ENCODE measurements around the gene LRRC71. TPM values are rescaled to one million over a fixed set of nuclear protein-coding genes. Genes with fewer than 3 reads are reported as not detected.
A peak's percentile ranks its signal among the peaks of the same experiment; 100 is the strongest.

Gene LRRC71
- total and polyA plus RNA-seq, 8 donors: 0.30 to 0.59 TPM; not detected in 6

- Histone ChIP-seq H3K27ac (no peak overlapping the region), H3K9me3 (no peaks in the 10 kb centered on the region), H3K36me3 (no peaks in the 10 kb centered on the region), H3K4me3 (no peak overlapping the region), H3K27me3 (peaks cover 0 to 3% (median 0%) of the 10 kb centered on the region in 4 donors), H3K4me1 (no peaks in the 10 kb centered on the region)
- 46 to 47% methylated on average over 8 of the region's 8 CpGs for WGBS, 2 donors
- DNase-seq (peak; percentile 65 to 86 (median 80)), FAIRE-seq (no peak), ATAC-seq (peak; percentile 62 to 82 (median 77))
- intact Hi-C loops (cut with DNase I): no loop called here
- peak; percentile 56 to 71 (median 64) for TF ChIP-seq CTCF (IDR thresholded peaks at IDR 0.05)
Measured at GRCh38 chr1:156889802-156890580, 30.4 kb upstream of the LRRC71 start.

- H3K4me3 ChIP-seq: peak overlapping the region in 1 of 4 donors; percentile 18
- ATAC-seq: peak; percentile 89 to 95 (median 91)
- no peaks in the 10 kb centered on the region for H3K36me3 ChIP-seq
- peaks cover 0 to 3% (median 0%) of the 10 kb centered on the region in 4 donors for H3K27me3 ChIP-seq
- peak; percentile 66 to 72 (median 70) for TF ChIP-seq CTCF (IDR thresholded peaks at IDR 0.05)
- no peaks in the 10 kb centered on the region for H3K4me1 ChIP-seq
- WGBS, 2 donors: 5 to 8% methylated on average over 43 to 48 of the region's 48 CpGs
- no peak overlapping the region for H3K27ac ChIP-seq
- peak; percentile 77 to 96 (median 86) for DNase-seq
- no peak for FAIRE-seq
- no peaks in the 10 kb centered on the region for H3K9me3 ChIP-seq
- intact Hi-C loops (cut with DNase I): no loop called here
Measured at GRCh38 chr1:156892190-156893047, 28.0 kb upstream of the LRRC71 start.

GRCh38 chr1:156893048-156893953 lies 27.1 kb upstream of the LRRC71 start, which contains the start of gene PEAR1:
TSS of gene PEAR1 (plus strand) at chr1:156893718. CDS start at chr1:156903927, 10,209 bp downstream.
- ATAC-seq (no peak), DNase-seq (peak in 1 of 6 donors; percentile 70), FAIRE-seq (no peak)
- peak within 1 kb of the TSS in 2 of 4 donors; percentile 21 to 30 for H3K4me3 ChIP-seq
- no peak within 1 kb of the TSS for H3K27ac ChIP-seq
- intact Hi-C loops (cut with DNase I): no loop called here
- 21 to 28% methylated on average over 44 to 60 of the region's 60 CpGs for WGBS, 2 donors
- TF ChIP-seq CTCF (IDR thresholded peaks at IDR 0.05): no peak
- no peaks in the 10 kb centered on the region for H3K4me1 ChIP-seq
- no peaks in the 10 kb centered on the region for H3K36me3 ChIP-seq
- peaks cover 0 to 3% (median 0%) of the 10 kb centered on the region in 4 donors for H3K27me3 ChIP-seq
- H3K9me3 ChIP-seq: no peaks in the 10 kb centered on the region

- TF ChIP-seq CTCF (IDR thresholded peaks at IDR 0.05): no peak
- Histone ChIP-seq H3K36me3 (no peaks in the 10 kb centered on the region), H3K27ac (no peak overlapping the region), H3K4me3 (peak overlapping the region in 2 of 4 donors; percentile 21 to 30), H3K27me3 (peaks cover 0 to 3% (median 0%) of the 10 kb centered on the region in 4 donors), H3K4me1 (no peaks in the 10 kb centered on the region), H3K9me3 (no peaks in the 10 kb centered on the region)
- DNase-seq (no peak), ATAC-seq (no peak), FAIRE-seq (no peak)
- WGBS, 2 donors: 37 to 41% methylated on average over 5 of the region's 5 CpGs
- intact Hi-C loops (cut with DNase I): no loop called here
Measured at GRCh38 chr1:156894001-156894400, 26.4 kb upstream of the LRRC71 start.

Data from pancreas (tissue), 10 donors.